WTC11 (cell line): Measurements from ENCODE around the gene SLC25A30. TPM values are rescaled to one million over a fixed set of nuclear protein-coding genes. Genes with fewer than 3 reads are reported as not detected.
A peak's percentile ranks its signal among the peaks of the same experiment; 100 is the strongest.

Source experiments
- ATAC-seq: fragments of 200-7000 bp; cut with Tn5 transposase; 2 replicates; pipeline ENCODE4 v1.10.0; 2021; ENCODE audit warnings: mild to moderate bottlenecking, moderate library complexity
- CTCF ChIA-PET: fragments of 300-600 bp; sonication (Branson Sonifier 250); formaldehyde crosslinking; loops from one replicate; lab custom pipeline; 2021; ENCODE audit warnings: antibody characterized with exemption; lab: Charles Lee
- POLR2A ChIA-PET: fragments of 350-600 bp; sonication (Branson Sonifier 250); formaldehyde crosslinking; loops from one replicate; lab custom pipeline; 2021; ENCODE audit warnings: antibody characterized with exemption; lab: Charles Lee
- DNase-seq: peaks from one replicate; pipeline ENCODE4 v3.0.0; 2021; ENCODE audit warnings: low spot score
- H3K27ac Mint-ChIP-seq: 2 replicates; pipeline ENCODE4 v1.8.0; 2021; ENCODE audit warnings: mixed read lengths
- H3K27me3 Mint-ChIP-seq: 2 replicates; pipeline ENCODE4 v1.8.0; 2021; ENCODE audit warnings: low read depth, mild to moderate bottlenecking, moderate library complexity, mixed read lengths
- H3K36me3 Mint-ChIP-seq: 2 replicates; pipeline ENCODE4 v1.8.0; 2021; ENCODE audit warnings: mixed read lengths
- H3K4me1 Mint-ChIP-seq: 2 replicates; pipeline ENCODE4 v1.8.0; 2022; ENCODE audit warnings: mixed read lengths
- H3K4me3 Mint-ChIP-seq: 2 replicates; pipeline ENCODE4 v1.8.0; 2021; ENCODE audit warnings: mild to moderate bottlenecking, moderate library complexity, mixed read lengths
- H3K9me3 Mint-ChIP-seq: 2 replicates; pipeline ENCODE4 v1.8.0; 2021; ENCODE audit warnings: mixed read lengths
- CTCF ChIP-seq: fragments of 200-600 bp; IDR thresholded peaks from 2 replicates; pipeline ENCODE4 v1.8.0; 2022; ENCODE audit warnings: antibody characterized with exemption
- GABPB1 ChIP-seq: sonication (generic); formaldehyde crosslinking; IDR thresholded peaks from 2 replicates; pipeline ENCODE4 v1.8.1; 2023; ENCODE audit warnings: mild to moderate bottlenecking, missing genetic modification reagents
- PRDM15 ChIP-seq: sonication (generic); formaldehyde crosslinking; IDR thresholded peaks from 2 replicates; pipeline ENCODE4 v1.8.0; 2022; ENCODE audit warnings: missing genetic modification reagents
- SOX15 ChIP-seq: fragments of 250-450 bp; sonication (Bioruptor Pico); IDR thresholded peaks from 2 replicates; pipeline ENCODE4 v1.9.0; 2021; ENCODE audit warnings: mild to moderate bottlenecking
- ZNF416 ChIP-seq: fragments of 250-450 bp; sonication (Bioruptor Pico); IDR thresholded peaks from 2 replicates; pipeline ENCODE4 v1.9.0; 2021; ENCODE audit warnings: mild to moderate bottlenecking, inconsistent platforms
- ZSCAN18 ChIP-seq: fragments of 250-450 bp; sonication (Bioruptor Pico); IDR thresholded peaks from 2 replicates; pipeline ENCODE4 v2.1.2; 2022; ENCODE audit warnings: mild to moderate bottlenecking, moderate library complexity
- total RNA-seq: library from RNA; stranded (reverse); gene quantifications from 3 replicates; pipeline ENCODE4 v1.2.3, GENCODE V29; 2021
- TF ChIP-seq, protein P1 (sequence below): sonication (generic); formaldehyde crosslinking; IDR thresholded peaks from 2 replicates; pipeline ENCODE4 v1.8.0; 2023; ENCODE audit warnings: missing genetic modification reagents, mild to moderate bottlenecking, borderline replicate concordance
- TF ChIP-seq, protein P2 (sequence below): sonication (generic); formaldehyde crosslinking; IDR thresholded peaks from 2 replicates; pipeline ENCODE4 v1.8.1; 2023; ENCODE audit warnings: mild to moderate bottlenecking, moderate library complexity, missing genetic modification reagents

SLC25A30 gene
- total RNA-seq, 1 experiment from 2014 or later: 8.2 TPM

DNA sequence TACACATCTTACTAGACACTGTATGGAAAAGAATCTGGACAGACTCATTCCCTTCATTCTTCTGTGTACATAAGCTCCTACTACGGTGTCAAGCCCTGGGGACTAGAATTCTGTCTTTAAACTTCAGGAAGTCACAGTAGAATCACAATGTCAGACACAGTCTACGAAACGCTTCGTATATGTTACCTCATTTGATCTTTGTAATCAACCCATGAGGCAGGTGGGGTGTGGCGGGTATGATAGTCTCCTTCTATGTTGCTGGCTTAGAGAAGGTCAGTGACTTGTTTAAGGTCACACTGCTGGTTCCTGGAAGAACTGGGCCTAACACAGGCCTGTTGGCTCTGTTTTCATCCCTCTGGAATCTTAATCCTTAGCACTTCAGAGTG is 45.0 kb downstream of the SLC25A30 start (continued):
- TF ChIP-seq GABPB1: no peak
- TF ChIP-seq, protein P1, sequence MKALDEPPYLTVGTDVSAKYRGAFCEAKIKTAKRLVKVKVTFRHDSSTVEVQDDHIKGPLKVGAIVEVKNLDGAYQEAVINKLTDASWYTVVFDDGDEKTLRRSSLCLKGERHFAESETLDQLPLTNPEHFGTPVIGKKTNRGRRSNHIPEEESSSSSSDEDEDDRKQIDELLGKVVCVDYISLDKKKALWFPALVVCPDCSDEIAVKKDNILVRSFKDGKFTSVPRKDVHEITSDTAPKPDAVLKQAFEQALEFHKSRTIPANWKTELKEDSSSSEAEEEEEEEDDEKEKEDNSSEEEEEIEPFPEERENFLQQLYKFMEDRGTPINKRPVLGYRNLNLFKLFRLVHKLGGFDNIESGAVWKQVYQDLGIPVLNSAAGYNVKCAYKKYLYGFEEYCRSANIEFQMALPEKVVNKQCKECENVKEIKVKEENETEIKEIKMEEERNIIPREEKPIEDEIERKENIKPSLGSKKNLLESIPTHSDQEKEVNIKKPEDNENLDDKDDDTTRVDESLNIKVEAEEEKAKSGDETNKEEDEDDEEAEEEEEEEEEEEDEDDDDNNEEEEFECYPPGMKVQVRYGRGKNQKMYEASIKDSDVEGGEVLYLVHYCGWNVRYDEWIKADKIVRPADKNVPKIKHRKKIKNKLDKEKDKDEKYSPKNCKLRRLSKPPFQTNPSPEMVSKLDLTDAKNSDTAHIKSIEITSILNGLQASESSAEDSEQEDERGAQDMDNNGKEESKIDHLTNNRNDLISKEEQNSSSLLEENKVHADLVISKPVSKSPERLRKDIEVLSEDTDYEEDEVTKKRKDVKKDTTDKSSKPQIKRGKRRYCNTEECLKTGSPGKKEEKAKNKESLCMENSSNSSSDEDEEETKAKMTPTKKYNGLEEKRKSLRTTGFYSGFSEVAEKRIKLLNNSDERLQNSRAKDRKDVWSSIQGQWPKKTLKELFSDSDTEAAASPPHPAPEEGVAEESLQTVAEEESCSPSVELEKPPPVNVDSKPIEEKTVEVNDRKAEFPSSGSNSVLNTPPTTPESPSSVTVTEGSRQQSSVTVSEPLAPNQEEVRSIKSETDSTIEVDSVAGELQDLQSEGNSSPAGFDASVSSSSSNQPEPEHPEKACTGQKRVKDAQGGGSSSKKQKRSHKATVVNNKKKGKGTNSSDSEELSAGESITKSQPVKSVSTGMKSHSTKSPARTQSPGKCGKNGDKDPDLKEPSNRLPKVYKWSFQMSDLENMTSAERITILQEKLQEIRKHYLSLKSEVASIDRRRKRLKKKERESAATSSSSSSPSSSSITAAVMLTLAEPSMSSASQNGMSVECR (CRISPR knock-in tag): no peak
- no peak for TF ChIP-seq SOX15 (CRISPR knock-in tag)

- H3K27ac Mint-ChIP-seq: no peak overlapping the region
- no peaks in the 10 kb centered on the region for H3K27me3 Mint-ChIP-seq
- ChIA-PET POLR2A (no interaction called here), CTCF (interaction anchor here (1.4 to 4.2 kb wide), 11 partner anchors 10 to 250 kb away, joined by 3 to 87 read pairs (median 17); partner anchors contain the start of genes SLC25A30 and TPT1)
- ATAC-seq (no peak), DNase-seq (no peak)
- H3K4me3 Mint-ChIP-seq: no peak overlapping the region
- TF ChIP-seq, protein P2, sequence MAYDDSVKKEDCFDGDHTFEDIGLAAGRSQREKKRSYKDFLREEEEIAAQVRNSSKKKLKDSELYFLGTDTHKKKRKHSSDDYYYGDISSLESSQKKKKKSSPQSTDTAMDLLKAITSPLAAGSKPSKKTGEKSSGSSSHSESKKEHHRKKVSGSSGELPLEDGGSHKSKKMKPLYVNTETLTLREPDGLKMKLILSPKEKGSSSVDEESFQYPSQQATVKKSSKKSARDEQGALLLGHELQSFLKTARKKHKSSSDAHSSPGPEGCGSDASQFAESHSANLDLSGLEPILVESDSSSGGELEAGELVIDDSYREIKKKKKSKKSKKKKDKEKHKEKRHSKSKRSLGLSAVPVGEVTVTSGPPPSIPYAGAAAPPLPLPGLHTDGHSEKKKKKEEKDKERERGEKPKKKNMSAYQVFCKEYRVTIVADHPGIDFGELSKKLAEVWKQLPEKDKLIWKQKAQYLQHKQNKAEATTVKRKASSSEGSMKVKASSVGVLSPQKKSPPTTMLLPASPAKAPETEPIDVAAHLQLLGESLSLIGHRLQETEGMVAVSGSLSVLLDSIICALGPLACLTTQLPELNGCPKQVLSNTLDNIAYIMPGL (CRISPR knock-in tag): no peak
- peak; percentile 78 for TF ChIP-seq PRDM15 (CRISPR knock-in tag)
- TF ChIP-seq, all 79 proteins: peak for 1
- no peaks in the 10 kb centered on the region for H3K36me3 Mint-ChIP-seq
- no peaks in the 10 kb centered on the region for H3K9me3 Mint-ChIP-seq
- peaks cover 29% of the 10 kb centered on the region for H3K4me1 Mint-ChIP-seq
Observed at GRCh38 chr13:45372189-45373161, 45.7 kb downstream of the SLC25A30 start.

- H3K4me1 Mint-ChIP-seq: peaks cover 35% of the 10 kb centered on the region
- peak overlapping the region; percentile 44 for H3K4me3 Mint-ChIP-seq
- 0 out of 2 replicates have a peak, but pooled peaks cover 2% of the 10 kb centered on the region for H3K36me3 Mint-ChIP-seq
- peak overlapping the region; percentile 50 for H3K27ac Mint-ChIP-seq
- POLR2A ChIA-PET: interaction anchor here (0.6 to 1.3 kb wide), 5 partner anchors 23 to 96 kb away, joined by 3 to 5 read pairs (median 3); partner anchors contain the start of gene TPT1
- TF ChIP-seq CTCF (peak; percentile 95), ZSCAN18 (CRISPR knock-in tag) (no peak), ZNF416 (CRISPR knock-in tag) (no peak), PRDM15 (CRISPR knock-in tag) (no peak)
- TF ChIP-seq, protein P2 (CRISPR knock-in tag): no peak; the same call in 1 of the 2 replicates
- DNase-seq (peak; percentile 90), ATAC-seq (peak; percentile 90)
- H3K9me3 Mint-ChIP-seq: no peaks in the 10 kb centered on the region
- no peaks in the 10 kb centered on the region for H3K27me3 Mint-ChIP-seq
- CTCF ChIA-PET: interaction anchor here (0.6 to 4.2 kb wide), 43 partner anchors 8 to 789 kb away, joined by 3 to 87 read pairs (median 5); partner anchors contain the start of genes COG3, SLC25A30 and TPT1
Observed at GRCh38 chr13:45370922-45371406, 47.2 kb downstream of the SLC25A30 start.
